DOHH2 (cell line): ENCODE results near the gene DPYD.

Experiments used
- EZH2phosphoT487 ChIP-seq: fragments of 200-600 bp; sonication (generic); IDR thresholded peaks from 2 replicates; pipeline ENCODE4 v1.6.1; 2017; ENCODE audit warnings: borderline replicate concordance, mild to moderate bottlenecking, antibody characterized with exemption, low read length, moderate library complexity, mixed read lengths
- TF ChIP-seq, protein P1 (sequence below): fragments of 200-600 bp; sonication (generic); IDR thresholded peaks from one replicate; pipeline ENCODE4 v1.5.1; 2014; ENCODE audit warnings: antibody characterized with exemption, mild to moderate bottlenecking, low read depth, low read length; ENCODE audit not compliant: poor library complexity, severe bottlenecking

DNA sequence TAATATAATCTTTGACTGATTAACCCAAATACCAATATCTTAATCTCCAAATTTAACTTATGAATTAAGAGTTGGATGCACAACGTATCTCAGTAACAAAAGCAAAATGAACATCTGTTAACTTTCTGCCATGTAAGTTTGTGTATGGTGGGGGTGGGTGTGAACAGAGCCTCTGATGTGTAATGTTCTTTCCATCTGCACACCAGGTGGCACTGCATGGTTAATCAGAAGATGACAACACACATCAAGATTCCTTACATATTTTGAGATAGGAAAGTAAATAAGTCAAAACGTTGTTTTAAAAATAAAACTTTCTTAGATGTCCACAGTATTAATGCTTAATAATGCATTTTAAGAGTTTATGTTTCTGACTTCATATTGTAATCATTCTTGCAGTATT lies 251.9 kb downstream of the DPYD start:
- TF ChIP-seq, protein P1, sequence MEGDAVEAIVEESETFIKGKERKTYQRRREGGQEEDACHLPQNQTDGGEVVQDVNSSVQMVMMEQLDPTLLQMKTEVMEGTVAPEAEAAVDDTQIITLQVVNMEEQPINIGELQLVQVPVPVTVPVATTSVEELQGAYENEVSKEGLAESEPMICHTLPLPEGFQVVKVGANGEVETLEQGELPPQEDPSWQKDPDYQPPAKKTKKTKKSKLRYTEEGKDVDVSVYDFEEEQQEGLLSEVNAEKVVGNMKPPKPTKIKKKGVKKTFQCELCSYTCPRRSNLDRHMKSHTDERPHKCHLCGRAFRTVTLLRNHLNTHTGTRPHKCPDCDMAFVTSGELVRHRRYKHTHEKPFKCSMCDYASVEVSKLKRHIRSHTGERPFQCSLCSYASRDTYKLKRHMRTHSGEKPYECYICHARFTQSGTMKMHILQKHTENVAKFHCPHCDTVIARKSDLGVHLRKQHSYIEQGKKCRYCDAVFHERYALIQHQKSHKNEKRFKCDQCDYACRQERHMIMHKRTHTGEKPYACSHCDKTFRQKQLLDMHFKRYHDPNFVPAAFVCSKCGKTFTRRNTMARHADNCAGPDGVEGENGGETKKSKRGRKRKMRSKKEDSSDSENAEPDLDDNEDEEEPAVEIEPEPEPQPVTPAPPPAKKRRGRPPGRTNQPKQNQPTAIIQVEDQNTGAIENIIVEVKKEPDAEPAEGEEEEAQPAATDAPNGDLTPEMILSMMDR, result no peak
- TF ChIP-seq EZH2phosphoT487, result no peak
